NCI-H146 treated with DMSO at 0.1 percent for 48 hours (cell line): Measurements from ENCODE around the gene TFDP2.

ENCODE experiments used
- DNase-seq: peaks from one replicate; lab custom pipeline; 2025; ENCODE audit not compliant: unreplicated experiment; lab: John Stamatoyannopoulos, UW

TFDP2 gene

DNA sequence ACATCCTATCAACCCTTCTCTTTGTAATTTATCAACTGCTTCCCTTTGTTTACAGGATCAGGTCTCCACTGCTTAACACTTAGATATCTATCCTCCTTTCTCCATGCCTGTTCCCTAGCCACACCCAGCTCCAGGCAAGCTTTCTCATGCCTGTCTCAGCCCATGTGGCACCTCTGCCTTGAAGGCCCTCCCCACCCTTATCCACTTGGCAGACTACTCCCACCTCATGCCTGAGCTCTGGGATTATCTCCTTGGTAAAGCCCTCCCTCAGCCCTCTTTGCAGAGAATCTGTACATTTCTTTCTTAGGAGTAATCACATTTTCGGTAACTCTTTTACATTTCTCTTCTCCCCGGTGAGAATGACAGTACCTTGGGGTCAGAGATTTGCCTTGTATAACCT lies 176.9 kb downstream of the TFDP2 start:
- DNase-seq = no peak

DNA sequence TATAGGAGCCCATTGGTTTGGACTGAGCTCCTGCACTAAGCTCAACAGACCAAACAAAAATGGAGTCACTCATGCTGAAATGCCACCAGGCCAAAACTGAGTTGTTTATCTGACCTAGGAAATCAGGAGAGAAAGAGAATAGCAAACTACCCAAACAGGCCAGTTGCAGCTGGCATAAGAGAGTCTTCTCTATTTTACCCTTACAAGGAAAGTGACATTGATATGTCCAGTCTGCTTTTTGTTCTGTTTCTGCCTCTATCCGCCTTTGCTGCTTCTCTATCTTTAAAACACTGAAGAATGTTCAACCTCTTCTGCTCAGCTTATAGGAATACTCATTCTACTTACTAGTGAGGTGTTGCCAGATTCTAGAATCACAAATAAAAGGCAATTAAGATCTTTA lies 177.8 kb downstream of the TFDP2 start:
- DNase-seq = no peak

DNA sequence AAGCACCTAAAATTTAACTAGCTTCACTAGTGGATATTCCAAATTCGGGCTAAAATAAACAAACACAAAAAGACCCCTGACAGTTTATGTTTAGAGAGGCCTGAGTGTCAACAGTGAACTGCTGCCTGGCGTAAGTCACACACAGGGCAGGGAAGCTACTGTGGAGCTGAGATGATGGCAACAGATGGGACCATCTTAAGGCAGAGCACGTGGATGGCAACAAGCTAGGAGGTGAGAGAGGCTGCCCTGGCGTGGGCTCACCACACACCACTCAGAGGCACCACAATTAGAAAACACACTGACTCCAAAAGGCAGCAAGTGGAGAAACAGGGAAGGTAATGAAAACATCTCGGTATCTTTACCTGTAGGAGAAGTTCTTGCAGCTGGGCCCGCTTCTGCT lies 179.6 kb downstream of the TFDP2 start:
- no peak for DNase-seq

DNA sequence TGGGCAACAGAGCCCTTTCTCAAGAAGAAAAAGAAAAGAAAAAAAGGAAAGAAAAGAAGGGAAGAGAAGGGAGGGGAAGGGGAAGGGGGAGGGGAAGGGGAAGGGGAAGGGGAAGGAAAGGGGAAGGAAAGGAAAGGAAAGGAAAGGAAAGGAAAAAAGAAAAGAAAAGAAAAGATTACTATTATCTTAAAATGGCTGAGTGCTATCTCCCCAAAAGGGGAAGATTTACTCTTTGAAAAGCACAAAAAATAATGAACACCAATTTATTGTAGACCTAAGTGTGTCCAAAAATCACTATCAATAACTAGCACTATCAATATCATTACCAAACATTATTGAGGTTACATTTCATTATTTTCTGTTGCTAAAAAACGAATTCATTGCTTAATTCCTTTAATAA lies 183.9 kb downstream of the TFDP2 start:
- DNase-seq = no peak

DNA sequence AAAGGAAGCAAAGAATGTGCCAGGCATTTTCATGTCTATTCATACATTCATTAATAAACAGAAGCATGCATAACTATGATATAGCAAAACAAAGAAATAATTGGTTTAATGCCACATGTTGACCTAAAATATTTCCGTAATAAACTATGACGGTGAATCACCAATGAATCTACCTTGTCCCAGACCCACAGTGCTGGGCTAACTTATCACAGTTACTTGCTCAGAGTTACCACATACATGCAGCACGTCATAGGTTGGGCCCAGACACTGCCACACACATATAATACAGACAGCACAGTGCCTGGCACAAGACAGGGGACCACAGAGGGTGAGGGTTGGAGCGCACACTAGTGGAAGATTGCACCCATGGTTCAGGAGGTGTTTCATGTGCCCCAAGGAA lies 186.0 kb downstream of the TFDP2 start:
- no peak for DNase-seq

DNA sequence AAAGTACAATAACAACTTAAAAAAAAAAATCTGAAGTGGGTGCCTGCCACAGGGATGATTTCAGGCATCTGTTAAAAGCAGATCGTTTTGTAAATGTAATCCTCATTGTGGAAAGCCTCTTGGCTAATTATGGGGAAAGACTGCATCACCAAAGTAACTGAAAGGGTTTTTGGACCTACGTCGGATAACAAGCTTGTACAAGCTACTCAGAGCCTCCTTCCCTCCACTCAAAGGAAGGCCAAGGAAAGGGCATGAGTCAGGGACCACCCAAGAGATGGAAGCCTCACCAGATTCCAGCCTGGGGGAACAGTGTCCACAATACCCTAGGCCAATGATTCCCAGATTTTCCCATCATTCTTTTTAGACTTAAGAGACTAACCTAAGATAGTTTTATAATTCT lies 188.6 kb downstream of the TFDP2 start:
- DNase-seq = no peak

DNA sequence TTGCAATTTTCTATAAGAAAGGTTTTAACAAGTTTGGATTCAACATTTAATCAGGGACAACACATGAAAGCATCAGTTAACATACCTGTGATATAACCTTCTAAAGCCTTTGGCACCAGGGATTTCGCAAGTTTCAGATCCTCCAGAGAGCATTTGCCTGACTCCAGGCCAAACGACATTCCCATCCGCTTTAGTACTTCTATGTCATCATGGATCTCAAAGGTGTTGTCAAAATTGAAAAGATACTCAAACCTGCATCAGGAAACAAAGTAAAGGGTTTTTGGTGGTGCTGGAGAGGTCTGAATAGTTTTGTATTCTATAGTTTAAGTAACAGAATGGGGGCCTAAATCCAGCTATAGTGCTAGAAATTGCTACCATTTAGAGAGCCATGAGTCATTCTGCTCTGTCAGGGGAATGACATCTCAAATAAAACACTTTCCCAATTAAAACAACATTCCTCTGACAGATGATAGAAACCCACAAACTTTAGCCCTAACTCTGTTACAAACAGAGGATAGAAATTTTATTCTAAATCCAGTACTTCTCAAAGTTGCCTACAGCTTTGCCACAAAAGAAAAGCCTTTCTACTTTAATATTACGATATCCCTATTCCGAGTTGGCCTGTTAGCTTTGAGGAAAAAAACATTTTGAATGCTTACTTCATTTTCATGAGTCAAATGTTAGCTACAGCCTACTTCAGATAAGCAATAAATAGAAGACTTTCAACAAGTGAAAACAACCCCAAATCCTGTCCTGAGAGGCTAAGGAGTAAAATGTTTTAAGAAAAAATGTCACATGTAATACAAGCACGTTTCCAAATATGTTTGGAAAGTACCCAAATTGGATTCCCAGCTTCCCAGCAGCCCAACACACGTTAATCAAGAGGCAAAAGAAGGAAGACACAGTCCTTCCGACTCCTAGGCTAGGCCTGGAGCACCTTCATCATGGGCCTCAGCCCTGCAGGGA lies 189.5 kb downstream of the TFDP2 start:
- no peak for DNase-seq

DNA sequence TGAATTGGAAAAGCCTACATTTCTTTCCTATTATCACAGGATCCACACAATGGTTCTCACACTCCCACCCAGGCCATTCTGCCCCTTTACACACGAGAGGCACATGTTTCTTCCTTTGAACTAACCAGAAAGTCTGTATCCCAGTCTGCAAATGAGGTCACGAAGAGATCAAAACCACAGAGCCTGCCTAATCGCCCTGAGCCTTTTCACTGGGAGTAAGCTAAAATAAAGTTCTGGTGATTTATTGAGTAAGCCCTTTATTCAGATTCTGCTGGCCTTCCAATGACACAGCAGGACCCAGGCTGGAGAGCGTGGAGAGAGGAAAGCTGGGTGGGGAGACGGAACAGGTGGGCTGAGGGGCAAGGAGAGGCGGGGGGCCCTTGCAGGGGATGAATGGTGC lies 194.2 kb downstream of the TFDP2 start:
- DNase-seq = no peak

DNA sequence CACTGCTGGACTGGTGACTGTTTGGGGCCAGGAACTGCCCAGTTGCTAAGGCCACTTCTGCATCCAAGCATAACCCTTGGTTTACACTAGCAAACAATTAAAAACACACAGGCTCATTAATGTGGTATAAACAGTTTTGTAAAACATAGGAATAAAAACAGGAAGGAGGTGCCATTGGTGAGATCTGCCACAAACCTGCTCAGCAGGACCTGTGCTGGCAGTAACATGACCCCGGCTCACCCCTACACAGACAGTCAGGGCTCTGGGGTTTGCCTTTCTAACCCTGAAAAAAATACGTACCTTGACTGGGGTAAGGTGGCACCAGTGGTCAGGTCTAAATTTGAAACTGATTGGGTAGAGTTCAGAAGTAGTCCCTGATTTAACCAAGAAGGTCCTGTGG lies 196.7 kb downstream of the TFDP2 start:
- DNase-seq = no peak

DNA sequence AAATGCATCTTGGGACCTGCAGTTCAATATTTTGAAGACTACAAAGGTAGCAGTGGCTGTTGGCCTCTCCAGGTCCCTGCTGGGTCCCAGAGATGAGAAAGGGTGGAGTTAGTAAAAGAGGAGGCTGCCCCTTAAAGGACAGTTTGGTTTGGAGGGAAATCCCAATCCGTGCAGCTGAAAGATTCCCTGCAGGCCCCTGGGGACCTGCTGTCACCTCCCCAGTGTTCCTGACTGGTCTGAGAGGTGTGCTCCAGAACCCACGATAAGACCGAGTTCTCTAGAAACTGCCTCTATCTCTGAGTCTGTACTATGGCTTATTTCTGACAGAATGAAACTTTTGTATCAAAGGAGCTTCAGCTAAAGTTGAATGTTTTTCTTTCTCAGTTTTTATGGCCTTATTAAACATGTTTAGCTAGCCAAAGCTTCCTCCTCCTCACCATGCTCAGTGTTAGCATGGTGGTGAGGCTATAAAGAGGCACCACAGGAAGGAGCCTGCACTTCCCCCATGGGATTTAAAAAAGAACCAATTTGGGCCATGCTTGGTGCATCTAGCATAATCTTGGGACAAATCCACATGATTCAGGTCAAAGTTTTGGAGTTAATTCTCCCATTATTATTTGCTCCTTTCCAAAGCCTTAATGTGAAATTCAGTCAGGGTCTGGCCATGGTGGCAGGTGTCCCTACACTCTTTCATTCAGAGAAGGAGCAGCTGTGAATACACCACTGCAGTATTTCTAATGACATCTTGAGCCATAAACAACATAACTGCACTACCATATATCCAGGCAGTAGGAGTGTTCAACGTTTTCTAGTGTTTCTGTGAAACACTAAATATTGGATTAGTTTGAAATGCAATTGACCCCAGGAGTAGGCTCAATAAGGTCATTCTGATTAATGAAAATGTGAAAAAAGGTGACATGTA lies 198.5 kb downstream of the TFDP2 start:
- DNase-seq = no peak

DNA sequence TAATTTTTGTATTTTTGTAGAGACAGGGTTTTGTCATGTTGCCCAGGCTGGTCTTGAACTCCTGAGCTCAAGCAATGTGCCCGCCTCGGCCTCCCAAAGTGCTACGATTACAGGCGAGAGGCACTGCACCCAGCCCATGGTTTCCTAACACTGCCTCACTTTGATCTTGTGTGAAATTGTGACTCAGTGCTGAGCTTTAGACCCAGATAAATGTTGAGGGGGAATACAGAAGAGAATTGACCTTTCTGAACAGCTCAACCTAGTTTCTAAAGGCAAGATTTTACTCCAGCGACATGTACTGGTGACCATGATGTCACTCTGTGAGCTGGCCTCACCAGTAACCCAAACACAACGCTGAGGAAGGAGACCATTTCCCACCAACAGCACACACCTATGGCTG lies 199.4 kb downstream of the TFDP2 start:
- no peak for DNase-seq

DNA sequence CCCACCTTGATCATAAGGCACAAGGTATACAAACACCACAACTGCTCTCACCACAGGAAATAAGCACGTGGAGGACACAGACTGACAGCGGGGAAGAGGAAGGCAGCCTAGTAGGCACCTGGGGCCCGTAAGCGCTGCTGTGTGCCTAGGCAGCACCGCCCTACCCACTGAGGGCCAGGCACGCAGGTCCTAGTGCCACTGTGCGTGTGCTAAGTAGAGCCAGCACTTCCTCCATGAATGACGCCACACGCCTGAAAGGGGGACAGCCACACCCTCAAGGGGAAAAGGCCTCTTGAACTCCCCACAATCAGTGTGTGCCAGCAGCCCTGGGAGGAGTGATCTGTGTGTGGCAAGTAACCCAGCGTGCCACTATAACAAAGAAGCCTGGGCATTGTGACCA lies 199.9 kb downstream of the TFDP2 start:
- no peak for DNase-seq

DNA sequence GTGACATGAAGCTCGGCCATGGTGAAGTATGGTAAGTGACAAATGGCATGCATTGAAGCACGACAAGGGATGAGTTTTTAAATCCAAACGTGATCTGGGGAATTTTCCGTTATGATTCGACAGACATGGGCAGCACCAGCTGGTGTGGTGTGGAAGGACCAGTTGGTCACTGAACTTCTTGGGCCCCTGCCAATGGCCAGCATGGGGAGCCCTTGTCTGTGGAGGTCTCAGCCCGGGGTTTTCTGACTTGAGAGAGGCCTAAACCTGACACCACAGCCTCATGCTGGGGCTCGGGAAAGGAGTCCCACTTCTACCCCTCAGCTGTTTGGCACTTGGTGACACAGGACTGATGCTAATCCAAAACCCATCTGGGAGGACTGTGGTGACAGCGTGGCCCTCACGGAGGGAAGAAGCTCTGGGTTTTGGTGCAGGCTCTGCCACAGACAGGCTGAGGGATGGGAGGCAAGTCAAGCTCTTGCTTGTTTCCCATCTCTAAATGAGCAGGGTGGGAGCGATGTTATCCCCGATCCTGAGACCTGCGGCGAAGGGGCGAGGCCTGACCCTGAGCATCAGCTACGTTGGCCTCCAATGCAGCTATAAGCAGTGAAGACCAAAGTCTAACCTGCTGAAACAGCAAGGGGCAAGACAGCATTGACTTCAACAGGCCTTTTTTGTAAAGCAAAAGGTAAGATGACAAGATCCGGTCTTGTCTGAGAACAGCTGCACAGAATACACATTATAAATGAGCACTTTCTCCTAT lies 203.4 kb downstream of the TFDP2 start:
- no peak for DNase-seq

DNA sequence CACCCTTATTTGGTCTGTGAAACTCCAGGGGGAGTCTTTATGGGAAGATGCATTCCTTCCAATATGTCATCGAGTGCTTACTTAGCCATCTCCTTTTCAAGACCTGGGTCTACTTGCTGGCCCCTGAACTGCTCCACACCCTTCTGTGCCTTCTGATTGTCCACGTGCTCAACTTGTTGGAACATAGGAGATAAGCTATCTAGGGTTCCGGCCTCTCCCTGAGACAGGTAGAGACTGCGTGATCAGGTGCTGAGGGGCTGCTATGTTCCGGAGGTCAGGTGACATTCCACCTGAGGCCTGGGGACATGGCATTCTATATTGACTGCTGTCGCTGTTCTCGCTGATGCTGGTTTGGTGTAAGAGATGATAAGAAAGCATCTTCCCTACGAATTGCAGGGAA lies 207.3 kb downstream of the TFDP2 start:
- no peak for DNase-seq

DNA sequence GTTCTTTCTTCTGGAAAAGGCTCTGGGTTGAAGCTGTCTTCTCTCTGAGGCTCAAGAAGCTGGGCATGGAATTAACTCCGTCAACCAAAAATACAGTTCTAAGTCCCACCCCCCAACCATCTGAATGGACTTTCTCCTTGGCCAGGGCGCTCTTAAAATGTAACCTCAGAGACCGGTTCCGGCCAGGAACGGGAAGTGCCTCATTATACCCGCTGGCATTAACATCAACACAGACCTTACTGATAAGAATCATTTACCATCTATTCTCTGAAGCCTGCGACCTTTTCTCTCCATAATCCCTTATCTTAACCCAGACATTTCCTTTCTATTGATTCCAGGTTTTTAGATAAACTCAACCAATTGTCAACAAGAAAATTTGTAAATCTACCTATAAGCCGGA lies 208.3 kb downstream of the TFDP2 start:
- peak; percentile 97 for DNase-seq

DNA sequence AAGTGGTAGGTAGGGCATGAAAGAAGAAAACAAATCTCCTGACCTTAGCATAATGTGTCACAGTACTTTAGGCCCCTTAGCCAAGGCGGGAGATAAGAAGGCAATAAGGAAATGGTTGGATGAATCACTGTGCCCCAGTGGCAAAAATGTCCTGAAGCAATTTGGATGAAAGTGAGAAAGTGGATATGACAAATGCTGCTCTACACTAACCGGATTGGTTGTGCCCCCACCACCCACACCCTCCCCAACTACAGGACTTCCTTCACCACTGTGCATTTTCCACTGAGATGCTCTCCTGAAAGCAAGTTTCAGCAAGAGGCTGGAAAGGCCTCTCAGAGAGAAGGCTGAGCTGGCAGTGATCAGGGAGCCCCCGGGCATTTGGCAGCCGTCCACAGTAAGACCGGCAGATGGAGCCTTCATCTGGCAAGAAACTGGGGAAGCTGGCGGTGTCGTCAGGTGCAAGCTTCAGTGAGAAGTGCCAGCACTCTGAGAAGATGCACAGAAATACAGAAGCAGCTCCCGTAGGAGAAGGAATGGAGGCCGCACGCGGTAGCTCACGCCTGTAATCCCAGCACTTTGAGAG lies 209.1 kb downstream of the TFDP2 start:
- peak; percentile 88 for DNase-seq

DNA sequence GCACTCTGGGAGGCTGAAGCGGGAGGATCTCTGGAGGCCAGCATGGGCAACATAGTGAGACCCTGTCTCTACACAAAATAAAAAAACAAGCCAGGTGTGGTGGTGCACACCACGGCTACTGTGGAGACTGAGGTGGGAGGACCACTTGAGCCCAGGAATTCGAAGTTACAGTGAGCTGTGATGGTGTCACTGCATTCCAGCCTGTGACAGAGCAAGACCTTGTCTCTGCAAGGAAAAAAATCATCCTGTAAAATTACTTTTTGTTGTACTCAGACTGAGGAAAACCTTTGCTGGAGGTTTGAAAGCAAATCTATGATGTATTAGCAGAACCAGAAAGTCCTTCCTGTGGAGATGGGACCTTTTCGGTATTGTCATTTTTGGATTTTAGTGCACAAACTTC lies 209.6 kb downstream of the TFDP2 start:
- DNase-seq = no peak

DNA sequence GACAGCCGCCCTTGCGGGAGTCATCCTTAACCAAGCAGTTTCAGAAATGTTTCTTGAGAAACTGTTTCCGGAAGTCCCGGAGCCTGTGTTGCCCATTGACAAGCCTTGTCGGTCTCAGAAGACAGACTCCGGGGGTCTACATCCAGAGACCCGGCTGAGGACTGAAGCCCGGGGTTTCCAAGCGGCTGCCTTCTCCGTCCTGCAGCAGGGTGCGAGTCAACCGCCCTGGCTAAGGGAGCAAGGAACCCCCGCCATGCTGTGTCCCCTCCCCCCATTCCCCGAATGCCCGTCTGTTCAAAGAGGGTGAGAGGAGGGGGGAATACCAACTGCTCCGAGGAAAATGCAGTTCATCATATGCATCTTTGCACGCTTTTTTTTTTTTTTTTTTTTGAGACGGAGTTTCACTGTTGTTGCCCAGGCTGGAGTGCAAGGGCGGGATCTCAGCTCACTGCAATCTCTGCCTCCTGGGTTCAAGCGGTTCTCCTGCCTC lies 211.3 kb downstream of the TFDP2 start:
- no peak for DNase-seq

DNA sequence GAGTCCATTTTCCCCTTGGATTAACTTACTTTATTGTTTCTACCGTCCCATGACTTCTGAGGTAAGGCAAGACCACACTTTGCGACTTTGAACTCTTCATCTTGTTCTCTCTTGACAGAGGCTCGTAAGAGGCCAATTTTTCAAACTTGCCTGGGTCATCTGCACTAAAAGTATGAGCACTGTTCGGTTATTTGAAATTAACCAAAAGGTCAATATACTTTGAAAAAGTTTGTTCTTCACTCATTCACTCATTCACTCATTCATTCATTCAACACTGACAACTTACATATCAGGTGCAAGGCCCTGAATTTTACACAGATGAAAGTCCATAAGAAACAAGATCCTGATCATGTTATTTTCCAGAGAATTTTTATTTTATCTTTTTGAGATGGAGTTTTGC lies 215.0 kb downstream of the TFDP2 start:
- DNase-seq = no peak

DNA sequence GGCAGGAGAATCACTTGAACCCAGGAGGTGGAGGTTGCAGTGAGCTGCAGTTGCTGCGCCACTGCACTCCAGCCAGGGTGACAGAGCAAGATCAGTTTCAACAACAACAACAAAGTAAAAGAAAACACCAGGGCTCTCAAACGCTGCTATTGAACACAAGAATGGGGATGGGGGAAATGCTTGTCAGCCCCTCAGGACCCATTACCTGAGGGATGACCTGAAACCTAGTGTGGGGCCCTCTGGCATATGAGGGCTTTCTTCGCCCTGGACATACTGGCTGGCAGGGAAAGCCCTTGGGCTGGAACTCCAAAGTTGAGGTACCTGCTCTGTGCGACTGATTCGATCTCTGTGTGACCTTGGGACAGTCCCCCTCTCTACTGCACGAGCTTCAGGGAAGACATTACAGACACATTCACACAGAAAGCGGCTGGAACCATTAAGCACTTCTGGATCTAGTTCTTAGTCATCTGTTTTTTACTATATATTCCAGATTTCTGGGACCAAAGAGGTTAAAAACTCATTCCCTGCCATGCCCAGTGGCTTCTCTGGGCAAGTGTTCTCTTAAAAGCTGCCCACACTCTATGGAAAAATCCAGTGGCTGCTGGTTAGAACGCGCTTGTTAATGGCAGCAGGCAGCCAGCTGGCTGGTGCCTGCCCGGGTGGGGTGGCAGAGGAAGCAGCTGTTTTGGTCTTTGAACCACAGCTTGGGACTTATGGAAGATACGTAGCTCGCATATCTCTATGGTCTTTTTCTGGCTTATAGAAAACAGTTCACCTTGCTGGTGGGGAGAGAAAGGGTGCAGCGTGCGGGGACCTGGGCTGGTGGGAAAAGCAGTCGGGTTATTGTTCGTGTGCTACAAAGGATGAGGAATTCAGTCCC lies 215.7 kb downstream of the TFDP2 start:
- DNase-seq = no peak
